ENCODE measurements around the gene HS6ST2. TPM values are rescaled to one million over a fixed set of nuclear protein-coding genes. Genes with fewer than 3 reads are reported as not detected.

The HS6ST2 gene
- total RNA-seq: 0.14 TPM in 1 of 2 replicates, not detected in the other

DNA sequence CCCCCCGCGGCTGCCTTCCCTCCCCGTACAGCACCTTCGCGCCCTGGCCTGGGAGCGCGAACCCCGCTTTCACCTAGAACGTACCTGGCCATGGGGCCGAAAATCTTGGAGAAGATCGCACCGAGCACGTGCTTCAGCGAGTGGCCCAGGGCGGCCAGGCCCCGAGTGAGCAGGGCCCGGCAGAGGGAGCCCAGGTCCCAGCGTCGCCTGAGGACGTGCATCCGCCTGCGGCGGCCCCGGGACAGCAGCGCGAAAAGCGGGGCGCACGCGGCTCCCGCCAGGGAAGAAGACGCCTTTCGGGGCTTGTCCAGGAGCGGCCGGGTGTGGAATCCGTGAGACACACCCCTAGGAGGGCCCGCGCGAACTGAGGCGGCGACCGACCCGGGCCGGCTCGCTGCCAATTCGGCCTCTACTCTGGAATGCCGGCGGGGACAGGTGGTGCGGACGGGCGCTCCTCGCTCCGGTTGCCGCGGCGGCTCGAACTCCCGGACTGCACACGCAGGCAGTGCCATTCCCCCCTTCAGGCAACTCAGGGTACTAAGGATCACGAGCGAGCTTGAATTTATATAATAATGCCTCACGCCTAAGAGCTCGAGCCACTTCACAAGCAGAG, at the start of gene HS6ST2:
Gene HS6ST2 (minus strand): TSS at position 539 of the 613 bp plus-strand sequence.

Other genes with a start within 250 kb of the HS6ST2 start
- gene USP26, start 138.5 kb upstream of the HS6ST2 start, total RNA-seq: not detected in 2 replicates